GM19099 (cell line): ENCODE data around the gene NHSL1.

Source experiments
- POLR2A ChIP-seq: IDR thresholded peaks from 3 replicates; pipeline ENCODE4 v1.6.1; 2011; ENCODE audit warnings: low read depth; ENCODE audit not compliant: insufficient read length; ENCODE audit errors: extremely low read depth

Gene NHSL1

GRCh38 chr6:138417493-138418117, 81.7 kb downstream of the NHSL1 start:
- TF ChIP-seq POLR2A = no peak

DNA sequence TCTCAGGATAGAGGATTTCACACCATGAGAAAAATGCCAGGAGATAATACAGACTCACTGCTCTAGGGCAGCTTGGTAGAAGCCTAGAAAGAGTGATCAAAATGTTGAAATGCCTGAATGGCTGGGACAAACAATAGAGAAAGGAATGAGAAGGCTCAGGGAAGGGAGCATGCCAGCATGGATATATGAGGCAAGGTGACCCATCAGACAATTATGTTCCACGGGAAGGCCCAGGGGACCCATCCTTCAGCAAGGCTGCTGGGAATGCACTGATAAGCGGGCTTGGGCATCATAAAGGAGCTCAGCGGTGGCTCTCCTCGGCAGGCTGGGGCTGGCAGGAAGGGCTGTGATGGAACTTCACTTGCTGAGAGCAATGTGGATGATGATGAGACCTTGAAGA, 83.1 kb downstream of the NHSL1 start:
- no peak for TF ChIP-seq POLR2A

DNA sequence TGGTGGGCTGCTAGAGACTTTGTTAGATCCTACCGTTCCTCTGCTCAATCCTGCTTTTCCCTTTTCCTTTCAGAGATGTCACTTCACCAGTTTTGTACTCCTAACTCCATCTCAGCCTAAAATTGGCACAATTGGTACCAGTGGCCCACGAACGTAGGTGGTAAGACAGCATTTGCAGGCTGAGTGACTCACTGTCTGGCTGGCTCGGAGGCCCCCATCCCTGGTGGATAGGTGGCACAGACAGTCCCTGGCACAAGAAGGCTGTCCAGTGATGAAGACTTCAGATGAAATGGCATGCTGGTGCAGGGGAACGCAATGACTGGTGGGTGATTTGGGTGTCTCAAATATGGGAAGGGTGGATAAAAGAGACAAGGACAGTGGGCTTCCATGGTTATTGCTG, 84.2 kb downstream of the NHSL1 start:
- no peak for TF ChIP-seq POLR2A

GRCh38 chr6:138410972-138411880, 88.1 kb downstream of the NHSL1 start:
- no peak for TF ChIP-seq POLR2A

GRCh38 chr6:138410048-138410735, 89.1 kb downstream of the NHSL1 start:
- TF ChIP-seq POLR2A = no peak

DNA sequence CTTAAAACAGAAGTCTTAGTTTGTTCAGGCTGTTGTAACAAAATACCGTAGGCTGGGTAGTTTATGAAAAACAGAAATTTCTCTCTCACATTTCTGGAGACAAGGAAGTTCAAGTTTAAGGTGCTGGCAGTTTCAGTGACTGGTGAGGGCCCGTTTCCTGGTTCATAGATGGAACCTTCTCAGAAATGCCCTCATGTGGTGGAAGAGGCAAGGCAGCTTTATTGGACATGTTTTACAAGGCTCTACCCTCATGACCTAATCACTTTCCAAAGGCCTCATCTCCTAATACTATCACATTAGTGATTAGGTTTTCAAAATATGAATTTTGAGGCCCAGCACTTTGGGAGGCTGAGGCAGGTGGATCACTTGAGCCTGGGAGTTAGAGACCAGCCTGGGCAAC, 92.9 kb downstream of the NHSL1 start:
- TF ChIP-seq POLR2A = no peak

DNA sequence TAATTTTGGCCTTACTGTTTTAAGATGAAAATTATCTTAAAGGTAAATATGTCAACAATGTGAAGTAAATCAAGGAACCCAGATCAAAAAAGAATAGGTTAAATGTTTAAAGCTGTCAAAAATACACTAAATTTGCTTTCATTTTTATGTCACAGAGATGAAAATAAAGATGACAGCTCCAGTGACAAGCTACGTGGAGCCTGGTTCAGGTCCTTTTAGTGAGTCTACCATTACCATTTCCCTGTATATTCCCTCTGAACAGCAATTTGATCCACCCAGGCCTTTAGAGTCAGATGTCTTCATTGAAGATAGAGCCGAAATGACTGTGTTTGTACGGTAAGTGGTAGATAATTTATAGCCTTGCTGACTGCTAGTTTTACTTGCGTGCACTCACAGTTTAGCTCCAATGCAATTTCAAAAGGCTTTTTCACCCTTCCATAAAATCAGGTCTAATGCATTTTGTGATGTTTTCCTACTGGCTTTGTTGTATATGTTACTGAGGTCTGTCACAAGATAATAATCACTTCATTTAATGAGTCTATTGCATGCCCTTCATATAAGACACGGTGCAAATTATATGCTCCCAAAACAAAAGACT, 93.4 kb downstream of the NHSL1 start:
- no peak for TF ChIP-seq POLR2A

DNA sequence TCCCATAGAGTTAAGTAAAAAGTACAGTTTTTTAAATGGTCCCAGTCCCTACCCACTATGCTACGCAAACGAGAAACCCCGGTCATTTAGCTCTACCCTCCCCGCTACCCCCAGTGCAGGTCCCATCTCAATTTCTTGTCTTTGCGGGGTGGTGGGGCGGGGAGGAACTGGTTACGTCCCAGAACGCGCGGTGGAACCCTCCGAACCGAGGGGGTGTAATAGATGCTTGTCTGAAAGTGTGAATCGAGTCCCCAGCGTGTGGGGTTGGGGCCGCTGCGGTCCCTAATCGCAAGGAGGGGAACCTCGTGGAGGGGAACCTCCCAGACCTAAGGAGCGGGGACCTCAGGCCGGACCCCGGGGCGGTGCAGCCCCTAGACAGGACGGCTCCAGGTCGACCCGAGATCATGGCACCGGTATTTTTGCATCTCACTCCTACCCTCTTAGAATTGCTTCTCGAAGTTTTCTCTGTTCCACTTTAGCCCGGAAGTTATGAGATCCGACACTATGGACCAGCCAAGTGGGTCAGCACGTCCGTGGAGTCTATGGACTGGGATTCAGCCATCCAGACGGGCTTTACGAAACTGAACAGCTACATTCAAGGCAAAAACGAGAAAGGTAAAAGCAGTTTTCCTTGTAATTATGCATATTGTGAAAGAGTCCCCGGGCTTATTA, 94.5 kb downstream of the NHSL1 start:
- no peak for TF ChIP-seq POLR2A

DNA sequence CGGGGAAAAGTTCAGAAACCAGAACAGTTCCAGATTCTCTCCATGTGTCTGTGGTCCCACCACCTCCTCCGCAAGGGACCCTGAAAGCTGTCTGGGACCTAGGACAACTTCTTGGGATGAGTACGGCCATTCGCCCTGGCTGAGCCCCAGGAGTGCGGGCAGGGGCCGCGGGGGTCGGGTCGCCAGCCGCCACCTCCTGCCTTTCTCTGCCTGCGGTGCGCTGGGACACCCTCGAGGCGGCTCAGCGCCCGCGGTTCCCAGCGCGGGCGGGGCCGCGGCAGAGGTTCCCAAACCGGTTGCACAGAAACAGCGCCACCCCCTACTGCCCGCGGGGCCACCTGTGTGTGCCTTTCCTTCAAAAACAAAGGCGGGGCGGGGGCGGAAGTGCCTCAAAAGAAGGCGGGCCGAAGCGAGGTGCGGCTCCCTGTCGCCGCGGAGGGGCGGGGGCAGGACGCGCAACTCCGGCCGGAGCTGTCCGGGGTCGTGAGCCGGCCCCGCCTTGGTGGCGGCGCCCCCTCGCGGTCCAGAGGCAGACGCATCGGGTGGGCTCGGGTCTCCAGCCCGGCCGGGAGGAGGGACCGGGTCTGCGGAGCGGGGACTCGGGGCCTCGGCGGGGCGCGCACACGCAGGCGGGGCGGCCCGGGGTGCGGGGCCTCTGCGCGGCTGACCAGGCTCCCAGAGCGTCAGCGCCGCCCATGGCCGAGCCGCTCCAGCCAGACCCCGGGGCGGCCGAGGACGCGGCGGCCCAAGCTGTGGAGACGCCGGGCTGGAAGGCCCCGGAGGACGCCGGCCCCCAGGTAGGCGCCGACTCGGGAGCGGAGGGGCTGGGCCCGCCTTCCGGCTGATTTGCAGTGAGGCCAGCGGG, 95.3 kb downstream of the NHSL1 start, which contains the start of gene HEBP2:
TSS of gene HEBP2 (plus strand) at position 423 of the 865 bp plus-strand sequence. CDS start at position 696, 273 bp downstream.
- TF ChIP-seq POLR2A = peak; percentile 38

DNA sequence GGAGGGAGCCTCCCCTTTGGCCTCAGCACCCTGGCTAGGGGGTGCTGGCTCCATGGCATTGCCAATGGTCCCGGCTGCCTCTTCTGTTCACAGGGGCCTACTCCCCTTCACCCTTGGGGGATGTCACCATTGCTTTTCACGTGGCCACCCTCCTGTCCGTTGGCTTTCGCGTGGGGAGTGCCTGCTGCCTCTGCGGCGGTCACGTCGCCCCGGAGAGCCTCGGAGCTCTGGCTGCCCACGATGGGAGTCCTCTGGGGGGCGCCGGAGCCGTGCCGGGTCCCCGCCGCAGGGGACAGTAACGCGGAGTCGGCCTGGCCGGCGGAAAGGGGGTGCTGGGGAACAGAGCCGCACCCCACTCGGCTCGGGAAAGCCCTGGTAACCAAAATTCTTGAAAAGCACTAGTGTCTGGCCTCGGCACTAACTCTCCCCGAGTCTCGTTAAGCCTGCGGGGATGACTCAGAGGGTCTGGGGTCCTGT, 95.9 kb downstream of the NHSL1 start:
- TF ChIP-seq POLR2A = no peak

GRCh38 chr6:138402838-138403187, 96.5 kb downstream of the NHSL1 start:
- no peak for TF ChIP-seq POLR2A

GRCh38 chr6:138401960-138402837, 97.1 kb downstream of the NHSL1 start:
- TF ChIP-seq POLR2A = no peak

DNA sequence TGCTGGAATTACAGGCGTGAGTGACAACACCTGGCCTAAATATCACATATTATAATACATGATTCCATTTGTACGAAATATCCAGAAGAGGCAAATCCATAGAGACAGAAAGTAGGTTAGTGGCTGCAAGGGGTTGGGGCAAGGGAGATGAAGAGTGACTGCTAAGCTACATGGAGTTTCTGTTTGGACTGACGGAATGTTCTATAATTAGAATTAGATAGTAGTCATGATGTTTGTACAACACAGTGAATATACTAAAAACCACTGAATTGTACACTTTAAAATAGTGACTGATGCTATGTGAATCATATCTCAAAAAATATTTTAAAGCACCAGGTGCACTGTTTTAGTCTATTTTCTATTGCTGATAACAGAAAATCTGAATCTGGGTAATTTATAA, 99.0 kb downstream of the NHSL1 start:
- no peak for TF ChIP-seq POLR2A
